Mesodermal cell (in vitro differentiated cells): ENCODE measurements around the gene CNOT1.

Experiments
- H3K27ac ChIP-seq: 2 replicates; pipeline ENCODE4 v1.7.0; 2013; ENCODE audit warnings: mild to moderate bottlenecking, low read depth, low read length, moderate library complexity; ENCODE audit not compliant: severe bottlenecking
- H3K36me3 ChIP-seq: 2 replicates; pipeline ENCODE4 v1.7.1; 2013; ENCODE audit warnings: mild to moderate bottlenecking, low read length, moderate library complexity; ENCODE audit not compliant: control insufficient read depth, insufficient read depth
- H3K4me1 ChIP-seq: one replicate; pipeline ENCODE4 v1.7.1; 2013; ENCODE audit warnings: mild to moderate bottlenecking, low read length; ENCODE audit not compliant: insufficient read depth, control insufficient read depth, poor library complexity, severe bottlenecking
- H3K4me3 ChIP-seq: 2 replicates; pipeline ENCODE4 v1.7.0; 2013; ENCODE audit warnings: low read length, control low read depth, mild to moderate bottlenecking; ENCODE audit not compliant: insufficient read depth, poor library complexity, severe bottlenecking; ENCODE audit errors: extremely low read depth
- H3K9me3 ChIP-seq: 2 replicates; pipeline ENCODE4 v1.7.1; 2013; ENCODE audit warnings: mild to moderate bottlenecking, low read length, moderate library complexity; ENCODE audit not compliant: control insufficient read depth
- WGBS, 2 experiments: methylation state at CpG; one replicate each; pipeline ENCODE4 v1.1.5; 2013; ENCODE audit warnings: missing lambda C conversion rate in 2 of 2; ENCODE audit not compliant: insufficient coverage in 2 of 2; 5-methylcytosine and 5-hydroxymethylcytosine counted together

CNOT1 gene

DNA sequence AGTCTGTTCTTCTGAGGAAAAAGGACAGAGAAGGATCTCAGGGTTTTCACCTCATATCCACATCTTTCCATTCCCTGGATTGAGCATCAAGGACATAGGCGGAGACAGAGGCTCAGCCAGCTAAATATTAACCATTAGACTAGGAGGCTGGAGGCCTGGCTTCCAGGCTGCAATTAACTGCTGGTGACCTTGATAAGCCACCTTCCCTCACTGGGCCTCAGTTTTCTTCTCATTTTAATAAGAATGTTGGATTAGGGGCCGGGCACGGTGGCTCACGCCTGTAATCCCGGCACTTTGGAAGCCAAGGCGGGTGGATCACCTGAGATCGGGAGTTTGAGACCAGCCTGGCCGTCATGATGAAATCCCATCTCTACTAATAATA, 25.6 kb upstream of the CNOT1 start:
- Histone ChIP-seq H3K36me3 (no peaks in the 10 kb centered on the region), H3K4me1 (no peaks in the 10 kb centered on the region), H3K9me3 (no peaks in the 10 kb centered on the region), H3K27ac (no peak overlapping the region), H3K4me3 (no peak overlapping the region)
- WGBS, 2 experiments: 89 to 92% methylated on average over 7 of the region's 8 CpGs

DNA sequence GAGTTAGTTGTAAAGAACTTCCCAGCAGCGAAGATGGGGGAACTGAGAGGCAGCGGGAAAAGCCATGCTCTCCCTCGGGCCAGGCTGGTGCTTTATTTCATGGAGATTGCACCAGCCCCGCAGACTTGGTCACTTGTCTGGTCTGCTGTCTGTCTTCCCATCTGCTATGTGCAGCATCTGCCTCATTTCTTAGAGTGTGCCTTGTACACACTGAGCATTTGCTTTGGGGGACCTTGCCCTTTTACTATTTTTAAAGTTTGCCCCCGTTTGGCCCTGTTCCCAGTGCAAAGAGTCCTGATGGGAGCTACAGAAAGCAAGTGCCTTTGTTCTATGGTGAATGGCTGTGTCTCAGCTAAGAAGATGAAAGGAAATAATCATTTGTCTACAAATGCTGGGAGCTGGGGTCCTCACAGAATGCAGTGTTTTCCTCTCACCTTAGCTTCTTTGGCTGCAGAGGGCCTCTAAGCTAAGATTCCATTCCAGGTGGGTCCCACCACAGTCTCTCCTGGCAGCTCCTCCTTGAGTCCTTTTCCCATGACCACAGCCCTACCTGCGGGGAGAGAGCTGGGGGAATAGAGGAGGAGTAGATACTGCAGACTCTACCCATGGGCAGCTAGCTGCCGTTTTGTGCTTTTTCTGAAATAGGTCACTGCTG, 25.1 kb upstream of the CNOT1 start:
- H3K9me3 ChIP-seq: no peaks in the 10 kb centered on the region
- no peak overlapping the region for H3K4me3 ChIP-seq
- no peak overlapping the region for H3K27ac ChIP-seq
- no peaks in the 10 kb centered on the region for H3K36me3 ChIP-seq
- no peaks in the 10 kb centered on the region for H3K4me1 ChIP-seq
- 83 to 94% methylated on average over 5 of the region's 7 CpGs for WGBS, 2 experiments

DNA sequence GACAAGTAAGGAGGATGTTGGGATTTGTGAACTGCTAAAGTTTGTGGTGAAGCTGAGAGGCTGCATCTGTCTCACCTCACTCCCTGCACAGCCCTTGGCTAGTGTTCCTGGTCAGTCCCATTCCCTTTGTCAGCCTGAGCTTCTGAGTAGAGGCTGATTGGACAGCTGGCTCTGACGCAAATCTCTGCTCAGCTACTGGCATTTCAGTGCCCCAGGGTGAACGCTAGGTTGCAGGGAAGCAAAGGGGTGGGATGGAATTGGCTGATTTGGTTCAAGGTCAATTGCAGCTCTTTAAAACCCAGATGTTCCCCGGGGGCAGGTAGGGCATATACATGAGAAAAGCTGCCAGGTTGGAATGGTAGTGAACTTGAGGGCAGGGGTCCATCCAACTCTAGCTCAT, 23.1 kb upstream of the CNOT1 start:
- Histone ChIP-seq H3K36me3 (no peaks in the 10 kb centered on the region), H3K4me1 (no peaks in the 10 kb centered on the region), H3K9me3 (no peaks in the 10 kb centered on the region), H3K4me3 (no peak overlapping the region), H3K27ac (no peak overlapping the region)
- 18 to 25% methylated on average over 2 to 3 of the region's 3 CpGs for WGBS, 2 experiments

DNA sequence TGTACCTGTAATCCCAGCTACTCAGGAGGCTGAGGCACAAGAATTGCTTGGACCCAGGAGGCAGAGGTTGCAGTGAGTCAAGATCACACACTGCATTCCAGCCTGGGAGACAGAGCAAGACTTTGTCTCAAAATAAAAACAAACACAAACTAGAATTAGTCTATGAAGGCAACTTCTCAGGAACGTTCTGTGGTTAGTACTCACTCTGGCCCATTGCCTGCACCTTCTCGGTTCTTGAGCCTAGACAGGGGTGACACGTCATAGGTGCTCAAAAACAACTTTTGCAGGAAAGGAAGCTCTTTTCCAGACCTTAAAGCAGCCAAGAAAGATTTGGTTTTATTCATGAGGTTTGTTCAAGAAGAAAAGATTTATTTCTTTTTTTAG, 22.3 kb upstream of the CNOT1 start:
- Histone ChIP-seq H3K4me1 (no peaks in the 10 kb centered on the region), H3K36me3 (no peaks in the 10 kb centered on the region), H3K4me3 (no peak overlapping the region), H3K27ac (no peak overlapping the region), H3K9me3 (no peaks in the 10 kb centered on the region)
- 93 to 95% methylated on average over 3 of the region's 3 CpGs for WGBS, 2 experiments

DNA sequence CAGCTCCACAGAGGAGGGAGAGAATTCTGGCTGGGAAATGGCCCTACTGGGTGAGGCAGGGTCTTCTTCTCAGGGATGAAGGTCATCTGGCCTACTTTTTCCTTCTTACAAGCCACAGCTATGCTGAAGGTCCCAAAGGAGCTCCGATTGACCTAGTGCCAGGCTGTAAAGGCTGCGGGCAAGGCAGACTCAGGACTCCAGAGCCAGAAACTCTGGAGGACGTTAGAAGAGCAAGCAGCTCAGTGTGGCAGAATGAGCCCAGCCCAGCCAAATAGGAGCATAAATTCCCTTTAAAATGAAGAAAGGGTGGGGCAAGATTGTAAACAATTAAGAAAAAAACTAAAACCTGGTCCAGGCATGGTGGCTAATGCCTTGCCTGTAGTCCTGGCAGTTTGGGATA, 20.1 kb upstream of the CNOT1 start:
- Histone ChIP-seq H3K4me1 (no peaks in the 10 kb centered on the region), H3K9me3 (no peaks in the 10 kb centered on the region), H3K27ac (no peak overlapping the region), H3K36me3 (no peaks in the 10 kb centered on the region), H3K4me3 (no peak overlapping the region)
- 83 to 100% methylated on average over 1 to 3 of the region's 3 CpGs for WGBS, 2 experiments

DNA sequence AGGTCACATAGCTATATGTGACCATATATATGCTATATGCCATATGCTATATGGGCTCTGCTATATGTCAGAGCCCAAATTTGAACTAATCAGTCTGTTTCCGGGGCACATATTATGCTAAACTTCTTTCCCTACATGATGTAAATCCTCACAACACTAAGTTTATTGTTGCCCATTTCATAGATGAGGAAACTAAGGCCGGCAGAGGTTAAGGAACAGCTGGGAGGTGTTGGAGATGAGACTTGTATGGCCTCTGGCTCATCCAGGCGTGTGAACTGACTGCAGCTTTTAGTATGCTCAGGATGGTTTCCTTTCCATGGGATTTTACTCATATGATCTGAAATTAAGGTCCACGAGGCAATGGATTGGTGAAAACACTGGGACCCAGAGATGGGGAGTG, 17.5 kb upstream of the CNOT1 start:
- Histone ChIP-seq H3K4me1 (no peaks in the 10 kb centered on the region), H3K4me3 (no peak overlapping the region), H3K9me3 (no peaks in the 10 kb centered on the region), H3K27ac (no peak overlapping the region), H3K36me3 (no peaks in the 10 kb centered on the region)
- 92 to 94% methylated on average over 2 to 3 of the region's 4 CpGs for WGBS, 2 experiments

DNA sequence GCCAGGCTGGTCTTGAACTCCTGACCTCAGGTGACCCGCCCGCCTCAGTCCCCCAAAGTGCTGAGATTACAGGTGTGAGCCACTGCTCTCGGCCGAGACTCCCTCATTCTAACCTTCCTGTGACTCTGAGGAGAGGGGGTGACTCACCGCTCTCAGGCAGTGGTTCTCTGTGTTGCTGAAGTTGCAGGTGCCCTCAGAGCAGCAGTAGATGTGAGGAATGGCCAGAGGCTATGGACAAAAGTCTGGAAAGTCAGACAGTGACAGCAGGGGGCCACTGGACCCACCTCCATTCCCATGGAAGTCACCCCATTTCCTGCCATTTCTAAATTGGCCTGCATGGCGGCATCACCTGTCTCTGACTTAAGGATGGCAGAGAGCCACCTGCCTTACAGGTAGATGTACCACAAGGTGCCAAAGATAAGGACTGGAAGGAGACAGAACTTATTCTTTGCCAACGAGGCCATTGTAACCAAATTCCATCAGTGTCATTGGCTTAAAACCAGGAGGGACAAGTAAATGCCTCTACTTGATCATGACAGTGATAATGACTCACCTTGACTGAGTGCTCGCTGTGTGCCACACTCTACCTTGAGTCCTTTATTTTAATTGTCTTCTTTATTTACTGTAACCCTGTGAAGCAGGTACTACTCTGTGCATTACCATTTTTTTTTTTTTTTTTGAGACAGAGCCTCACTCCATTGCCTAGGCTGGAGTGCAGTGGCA, 15.3 kb upstream of the CNOT1 start:
- no peaks in the 10 kb centered on the region for H3K9me3 ChIP-seq
- H3K4me1 ChIP-seq: no peaks in the 10 kb centered on the region
- no peak overlapping the region for H3K27ac ChIP-seq
- H3K4me3 ChIP-seq: no peak overlapping the region
- WGBS, 2 experiments: 77 to 86% methylated on average over 2 to 3 of the region's 8 CpGs
- no peaks in the 10 kb centered on the region for H3K36me3 ChIP-seq

DNA sequence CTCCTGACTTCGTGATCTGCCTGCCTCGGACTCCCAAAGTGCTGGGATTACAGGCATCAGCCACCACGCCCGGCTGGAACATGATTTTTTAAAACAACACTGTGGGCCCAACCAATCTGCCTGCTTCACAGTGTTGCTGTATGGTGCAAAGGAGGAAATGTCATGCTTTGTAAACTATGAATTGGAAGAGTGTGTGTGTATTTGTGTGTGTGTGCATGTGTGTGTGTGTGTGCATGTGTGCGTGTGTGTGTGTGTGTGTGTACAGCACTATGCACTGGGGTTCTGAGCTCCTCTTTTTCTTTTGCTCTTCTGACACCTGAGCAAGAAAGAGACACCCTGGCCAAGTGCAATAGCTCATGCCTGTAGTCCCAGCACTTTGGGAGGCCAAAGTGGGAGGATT, 14.5 kb upstream of the CNOT1 start:
- Histone ChIP-seq H3K36me3 (no peaks in the 10 kb centered on the region), H3K4me3 (no peak overlapping the region), H3K27ac (no peak overlapping the region), H3K9me3 (no peaks in the 10 kb centered on the region), H3K4me1 (no peaks in the 10 kb centered on the region)
- 85 to 89% methylated on average over 4 to 5 of the region's 5 CpGs for WGBS, 2 experiments

DNA sequence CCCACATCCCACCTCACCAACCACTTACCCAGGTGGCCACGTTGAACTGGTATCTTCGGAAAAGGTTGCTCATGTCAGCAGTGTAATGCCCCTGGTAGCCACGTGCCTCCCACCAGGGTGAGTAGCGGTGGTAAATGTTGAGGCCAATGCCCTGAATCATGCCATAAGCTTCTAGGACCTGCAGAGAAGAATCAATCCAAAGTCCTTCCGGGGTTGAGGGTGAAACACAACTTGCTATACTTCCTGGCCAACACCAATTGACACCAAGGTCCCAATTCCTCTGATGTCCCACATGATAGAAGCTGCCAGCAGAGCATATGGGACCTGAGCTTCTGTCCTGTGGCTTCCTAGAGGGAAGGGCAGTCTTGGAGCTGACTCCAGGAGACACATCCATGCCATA, 11.3 kb upstream of the CNOT1 start:
- no peaks in the 10 kb centered on the region for H3K36me3 ChIP-seq
- no peaks in the 10 kb centered on the region for H3K4me1 ChIP-seq
- no peaks in the 10 kb centered on the region for H3K9me3 ChIP-seq
- no peak overlapping the region for H3K4me3 ChIP-seq
- H3K27ac ChIP-seq: no peak overlapping the region
- 86 to 92% methylated on average over 5 of the region's 5 CpGs for WGBS, 2 experiments

DNA sequence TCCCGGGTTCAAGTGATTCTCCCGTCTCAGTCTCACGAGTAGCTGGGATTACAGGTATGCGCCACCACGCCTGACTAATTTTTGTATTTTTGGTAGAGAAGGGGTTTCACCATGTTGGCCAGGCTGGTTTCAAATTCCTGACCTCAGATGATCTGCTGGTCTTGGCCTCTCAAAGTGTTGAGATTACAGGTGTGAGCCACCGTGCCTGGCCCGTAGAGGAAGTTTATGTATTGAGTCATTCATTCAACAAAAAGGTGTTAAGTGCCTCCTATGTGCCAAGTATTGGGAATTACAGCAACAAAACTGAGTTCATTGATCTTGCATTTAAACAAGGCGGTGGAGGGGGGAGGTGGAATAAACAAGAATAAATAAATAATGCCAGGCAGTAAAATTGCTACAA, 10.2 kb upstream of the CNOT1 start:
- Histone ChIP-seq H3K4me3 (no peak overlapping the region), H3K4me1 (no peaks in the 10 kb centered on the region), H3K9me3 (no peaks in the 10 kb centered on the region), H3K27ac (no peak overlapping the region), H3K36me3 (no peaks in the 10 kb centered on the region)
- WGBS, 2 experiments: 93 to 97% methylated on average over 7 of the region's 8 CpGs

DNA sequence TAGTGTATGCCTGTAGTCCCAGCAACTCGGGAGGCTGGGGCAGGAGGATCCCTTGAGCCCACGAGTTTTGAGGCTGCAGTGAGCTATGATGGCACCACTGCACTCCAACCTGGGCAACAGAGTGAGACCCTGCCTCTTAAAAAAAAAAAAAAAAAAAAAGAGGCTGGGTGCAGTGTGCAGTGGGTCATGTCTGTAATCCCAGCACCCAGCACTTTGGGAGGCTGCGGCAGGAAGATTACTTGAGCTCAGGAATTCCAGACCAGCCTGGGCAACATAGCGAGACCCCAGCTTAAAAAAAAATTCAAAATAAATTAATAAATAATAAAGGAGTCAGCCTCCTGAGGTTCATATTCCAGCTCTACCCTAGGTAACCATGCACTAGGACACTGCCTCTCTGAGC, 9.6 kb upstream of the CNOT1 start:
- H3K27ac ChIP-seq: no peak overlapping the region
- H3K9me3 ChIP-seq: no peaks in the 10 kb centered on the region
- 86 to 88% methylated on average over 2 of the region's 4 CpGs for WGBS, 2 experiments
- H3K4me3 ChIP-seq: no peak overlapping the region
- no peaks in the 10 kb centered on the region for H3K4me1 ChIP-seq
- H3K36me3 ChIP-seq: no peaks in the 10 kb centered on the region
